Gastrocnemius medialis (tissue), 4 donors: ENCODE measurements around the gene ADGRD2.

ENCODE experiments used
- POLR2A ChIP-seq, 2 donors: fragments of 450-650 bp; IDR thresholded peaks; one replicate each; pipeline ENCODE4 v1.6.1; 2017; ENCODE audit warnings: antibody characterized with exemption in 2 of 2, mild to moderate bottlenecking in 2 of 2, moderate library complexity in 2 of 2
- TF ChIP-seq, protein P1 (sequence below), 5 experiments: fragments of 450-650 bp in 3 of 5; fragments of 200-600 bp in 2 of 5; sonication (generic) in 2 of 5; IDR thresholded peaks in 4 of 5; conservative IDR thresholded peaks in 1 of 5; 1 replicate in 4 of 5; 2 replicates in 1 of 5; pipeline ENCODE4 v1.5.1; 2016 to 2019; ENCODE audit warnings: antibody characterized with exemption in 5 of 5, mild to moderate bottlenecking in 3 of 5, moderate library complexity in 3 of 5

DNA sequence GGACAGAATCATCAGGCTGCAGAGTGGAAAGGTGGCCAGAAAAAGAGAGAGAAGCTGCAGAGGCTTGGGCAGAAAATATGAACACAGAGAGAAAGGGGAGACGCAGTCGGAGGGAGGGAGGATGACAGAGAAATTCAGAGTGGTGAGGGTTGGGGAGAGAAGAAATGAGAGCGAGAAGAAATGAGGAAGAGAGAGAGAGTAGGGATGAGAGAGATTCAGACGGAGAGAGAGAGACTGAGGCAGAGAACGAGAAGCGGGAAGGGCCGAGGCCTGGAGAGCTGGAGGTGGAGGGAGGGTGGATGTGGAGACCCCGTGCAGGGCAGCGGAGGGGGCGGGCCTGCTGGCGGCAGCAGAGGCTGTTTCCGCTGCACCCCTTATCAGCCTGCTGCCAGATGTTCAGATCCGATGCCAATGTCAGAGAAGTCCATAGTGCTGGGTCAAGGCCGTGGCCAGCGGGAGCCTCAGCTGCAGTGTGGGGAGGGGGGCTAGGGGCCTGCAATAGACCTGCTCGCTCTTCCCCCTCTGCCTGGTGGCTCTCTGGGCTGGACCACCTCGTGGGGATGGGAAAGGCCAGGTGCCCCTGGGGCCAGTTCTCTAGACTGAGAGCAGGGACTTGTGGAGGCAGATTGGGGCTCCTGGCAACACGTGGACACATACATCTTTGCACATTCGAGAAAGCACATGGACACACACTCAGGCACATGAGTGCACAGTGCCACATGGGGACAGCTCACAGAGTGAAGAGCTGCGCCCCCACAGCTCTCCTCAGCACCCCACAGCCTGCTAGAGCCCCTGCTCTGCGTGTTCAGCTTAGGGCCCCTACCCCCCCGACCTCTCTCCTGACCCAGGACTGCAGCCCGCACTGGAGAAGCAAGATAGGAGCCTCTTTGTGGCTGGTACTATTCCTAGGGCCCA is 61.9 kb downstream of the ADGRD2 start:
- no peak for TF ChIP-seq POLR2A (IDR thresholded peaks at IDR 0.05)
- TF ChIP-seq, protein P1, sequence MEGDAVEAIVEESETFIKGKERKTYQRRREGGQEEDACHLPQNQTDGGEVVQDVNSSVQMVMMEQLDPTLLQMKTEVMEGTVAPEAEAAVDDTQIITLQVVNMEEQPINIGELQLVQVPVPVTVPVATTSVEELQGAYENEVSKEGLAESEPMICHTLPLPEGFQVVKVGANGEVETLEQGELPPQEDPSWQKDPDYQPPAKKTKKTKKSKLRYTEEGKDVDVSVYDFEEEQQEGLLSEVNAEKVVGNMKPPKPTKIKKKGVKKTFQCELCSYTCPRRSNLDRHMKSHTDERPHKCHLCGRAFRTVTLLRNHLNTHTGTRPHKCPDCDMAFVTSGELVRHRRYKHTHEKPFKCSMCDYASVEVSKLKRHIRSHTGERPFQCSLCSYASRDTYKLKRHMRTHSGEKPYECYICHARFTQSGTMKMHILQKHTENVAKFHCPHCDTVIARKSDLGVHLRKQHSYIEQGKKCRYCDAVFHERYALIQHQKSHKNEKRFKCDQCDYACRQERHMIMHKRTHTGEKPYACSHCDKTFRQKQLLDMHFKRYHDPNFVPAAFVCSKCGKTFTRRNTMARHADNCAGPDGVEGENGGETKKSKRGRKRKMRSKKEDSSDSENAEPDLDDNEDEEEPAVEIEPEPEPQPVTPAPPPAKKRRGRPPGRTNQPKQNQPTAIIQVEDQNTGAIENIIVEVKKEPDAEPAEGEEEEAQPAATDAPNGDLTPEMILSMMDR (IDR thresholded peaks at IDR 0.05 in 4 of 5, conservative IDR thresholded peaks at IDR 0.05 in 1 of 5), result no peak
